GM23338 (cell line): Measurements from ENCODE around the gene TNRC18. TPM values are rescaled to one million over a fixed set of nuclear protein-coding genes. Genes with fewer than 3 reads are reported as not detected.

ENCODE experiments used
- ATAC-seq: fragments of 200-7000 bp; cut with Tn5 transposase; 3 replicates; pipeline ENCODE4 v1.9.1; 2020
- DNase-seq: peaks from one replicate; pipeline ENCODE4 v3.0.0-alpha.2; 2015; ENCODE audit warnings: low spot score
- H2AFZ ChIP-seq: fragments of 200-600 bp; sonication (generic); 2 replicates; pipeline ENCODE4 v1.8.0; 2016; ENCODE audit warnings: antibody characterized with exemption, mild to moderate bottlenecking, moderate library complexity
- H3F3A ChIP-seq: fragments of 200-600 bp; sonication (generic); replicated peaks from 2 replicates; pipeline ENCODE4 v1.8.0; 2017; ENCODE audit warnings: antibody characterized with exemption, mixed run types, low read depth
- H3K27ac ChIP-seq: fragments of 200-600 bp; sonication (generic); 2 replicates; pipeline ENCODE4 v1.6.1; 2016; ENCODE audit warnings: low read depth
- H3K27me3 ChIP-seq: fragments of 200-600 bp; sonication (generic); 2 replicates; pipeline ENCODE4 v1.8.0; 2016; ENCODE audit warnings: mild to moderate bottlenecking, mixed run types, moderate library complexity; ENCODE audit not compliant: insufficient read depth
- H3K36me3 ChIP-seq: fragments of 200-600 bp; sonication (generic); 2 replicates; pipeline ENCODE4 v1.8.0; 2016; ENCODE audit warnings: mild to moderate bottlenecking; ENCODE audit not compliant: insufficient read depth
- H3K4me1 ChIP-seq: fragments of 200-600 bp; sonication (generic); 2 replicates; pipeline ENCODE4 v1.8.0; 2016; ENCODE audit warnings: mild to moderate bottlenecking, moderate library complexity; ENCODE audit not compliant: insufficient read depth
- H3K4me2 ChIP-seq: fragments of 200-600 bp; sonication (generic); 2 replicates; pipeline ENCODE4 v1.7.1; 2017; ENCODE audit warnings: mixed run types
- H3K4me3 ChIP-seq: fragments of 200-600 bp; sonication (generic); 2 replicates; pipeline ENCODE4 v1.6.1; 2016; ENCODE audit warnings: mixed run types
- H3K79me2 ChIP-seq: fragments of 200-600 bp; sonication (generic); replicated peaks from 2 replicates; pipeline ENCODE4 v1.8.0; 2017; ENCODE audit warnings: mild to moderate bottlenecking; ENCODE audit not compliant: insufficient read depth
- H3K9me2 ChIP-seq: fragments of 200-600 bp; sonication (generic); 2 replicates; pipeline ENCODE4 v1.8.0; 2017; ENCODE audit not compliant: insufficient read depth
- H4K20me1 ChIP-seq: fragments of 200-600 bp; sonication (generic); replicated peaks from 2 replicates; pipeline ENCODE4 v1.8.0; 2017; ENCODE audit warnings: mild to moderate bottlenecking; ENCODE audit not compliant: insufficient read depth
- H3K27ac Mint-ChIP-seq: 2 replicates; pipeline ENCODE4 v1.8.0; 2020; ENCODE audit warnings: inconsistent platforms, mild to moderate bottlenecking, moderate library complexity, mixed read lengths
- H3K27me3 Mint-ChIP-seq: 3 replicates; pipeline ENCODE4 v1.8.0; 2022; ENCODE audit warnings: low read depth, mild to moderate bottlenecking, moderate library complexity, mixed read lengths, inconsistent platforms; ENCODE audit not compliant: insufficient read depth, poor library complexity
- H3K36me3 Mint-ChIP-seq: 3 replicates; pipeline ENCODE4 v1.8.0; 2021; ENCODE audit warnings: low read depth, mild to moderate bottlenecking, inconsistent platforms, moderate library complexity, mixed read lengths
- H3K4me1 Mint-ChIP-seq: 3 replicates; pipeline ENCODE4 v1.8.0; 2020; ENCODE audit warnings: mild to moderate bottlenecking, inconsistent platforms, mixed read lengths
- H3K4me3 Mint-ChIP-seq: 3 replicates; pipeline ENCODE4 v1.8.0; 2021; ENCODE audit warnings: moderate library complexity, mild to moderate bottlenecking, inconsistent platforms, mixed read lengths
- H3K9me3 Mint-ChIP-seq: 3 replicates; pipeline ENCODE4 v1.8.0; 2020; ENCODE audit warnings: moderate library complexity, mild to moderate bottlenecking, inconsistent platforms, mixed read lengths
- JUNB ChIP-seq: IDR thresholded peaks from one replicate; pipeline ENCODE4 v1.6.1; 2016; ENCODE audit warnings: antibody characterized with exemption; ENCODE audit not compliant: unreplicated experiment
- REST ChIP-seq: IDR thresholded peaks from one replicate; pipeline ENCODE4 v1.6.1; 2018; ENCODE audit warnings: antibody characterized with exemption; ENCODE audit not compliant: unreplicated experiment
- STAT1 ChIP-seq: IDR thresholded peaks from one replicate; pipeline ENCODE4 v1.6.1; 2016; ENCODE audit warnings: antibody characterized with exemption; ENCODE audit not compliant: unreplicated experiment
- ZNF114 ChIP-seq: fragments of 250-450 bp; sonication (Bioruptor Pico); IDR thresholded peaks from 2 replicates; pipeline ENCODE4 v1.5.0; 2020; ENCODE audit warnings: mild to moderate bottlenecking, moderate library complexity
- ZNF331 ChIP-seq: fragments of 250-450 bp; sonication (Bioruptor Pico); IDR thresholded peaks from 2 replicates; pipeline ENCODE4 v1.5.0; 2020; ENCODE audit warnings: low read depth, mild to moderate bottlenecking, moderate library complexity
- ZNF462 ChIP-seq: fragments of 250-450 bp; sonication (Bioruptor Pico); IDR thresholded peaks from 2 replicates; pipeline ENCODE4 v1.5.0; 2020; ENCODE audit warnings: mild to moderate bottlenecking, moderate library complexity
- polyA plus RNA-seq: library from polyadenylated mRNA; unstranded; fragments of >200 nt; fragmentation: Nextera tagmentation; extraction: Ambion mirVana; gene quantifications from 2 replicates; pipeline ENCODE4 v1.2.1, GENCODE V29; 2016
- total RNA-seq: library from RNA; depleted of rRNA; stranded (reverse); fragments of >200 nt; shearing (Covaris generic); gene quantifications from 2 replicates; pipeline ENCODE4 v1.2.3, GENCODE V29; 2014
- TF ChIP-seq, protein P1 (sequence below): IDR thresholded peaks from 2 replicates; pipeline ENCODE4 v1.6.1; 2016; ENCODE audit warnings: antibody characterized with exemption

The TNRC18 gene
- total and polyA plus RNA-seq, 2 experiments from 2014 or later: 2.1 to 17.5 TPM

DNA sequence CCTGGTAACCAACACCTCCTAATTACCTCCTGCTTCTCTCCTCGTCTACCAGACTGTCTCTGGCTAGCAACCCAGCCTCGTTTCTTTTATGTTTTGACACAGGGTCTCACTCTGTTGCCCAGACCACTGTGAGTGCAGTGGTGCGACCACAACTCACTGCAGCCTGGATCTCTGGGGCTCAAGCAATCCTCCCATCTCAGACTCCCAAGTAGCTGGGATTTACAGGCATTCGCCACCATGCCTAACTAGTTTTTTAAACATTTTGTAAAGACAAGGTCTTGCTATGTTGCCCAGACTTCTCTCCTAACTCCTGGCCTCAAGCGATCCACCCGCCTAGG, 10.2 kb downstream of the TNRC18 start:
- Histone ChIP-seq H4K20me1 (peaks cover 5% of the 10 kb centered on the region; the same call in 1 of the 2 replicates), H3F3A (peaks cover 15% of the 10 kb centered on the region), H3K4me2 (no peak overlapping the region), H3K9me2 (no peaks in the 10 kb centered on the region), H3K27ac (no peak overlapping the region), H3K36me3 (no peaks in the 10 kb centered on the region), H3K4me1 (peaks cover 27% of the 10 kb centered on the region), H3K27me3 (peaks cover 35% of the 10 kb centered on the region), H3K79me2 (no peaks in the 10 kb centered on the region; the same call in 1 of the 2 replicates), H2AFZ (no peak overlapping the region), H3K4me3 (no peak overlapping the region)
- Mint-ChIP-seq H3K36me3 (peaks cover 5% of the 10 kb centered on the region; the same call in 1 of the 3 replicates), H3K9me3 (peaks cover 11% of the 10 kb centered on the region), H3K4me3 (no peak overlapping the region), H3K4me1 (peaks cover 26% of the 10 kb centered on the region), H3K27me3 (peaks cover 53% of the 10 kb centered on the region), H3K27ac (no peak overlapping the region)
- ATAC-seq: no peak
- TF ChIP-seq ZNF462 (CRISPR knock-in tag) (no peak), STAT1 (no peak), REST (no peak), ZNF331 (CRISPR knock-in tag) (no peak), ZNF114 (CRISPR knock-in tag) (no peak), JUNB (no peak)
- TF ChIP-seq, protein P1, sequence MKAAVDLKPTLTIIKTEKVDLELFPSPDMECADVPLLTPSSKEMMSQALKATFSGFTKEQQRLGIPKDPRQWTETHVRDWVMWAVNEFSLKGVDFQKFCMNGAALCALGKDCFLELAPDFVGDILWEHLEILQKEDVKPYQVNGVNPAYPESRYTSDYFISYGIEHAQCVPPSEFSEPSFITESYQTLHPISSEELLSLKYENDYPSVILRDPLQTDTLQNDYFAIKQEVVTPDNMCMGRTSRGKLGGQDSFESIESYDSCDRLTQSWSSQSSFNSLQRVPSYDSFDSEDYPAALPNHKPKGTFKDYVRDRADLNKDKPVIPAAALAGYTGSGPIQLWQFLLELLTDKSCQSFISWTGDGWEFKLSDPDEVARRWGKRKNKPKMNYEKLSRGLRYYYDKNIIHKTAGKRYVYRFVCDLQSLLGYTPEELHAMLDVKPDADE: no peak
- no peak for DNase-seq
